ENCODE measurements around the gene DOK7.

The DOK7 gene

GRCh38 chr4:3485886-3486540, 22.9 kb downstream of the DOK7 start:
- no peak for DNase-seq

- peak in 28 of 56 donors; percentile 15 to 70 (median 37) for DNase-seq
Observed at GRCh38 chr4:3486541-3487540, 23.7 kb downstream of the DOK7 start.

GRCh38 chr4:3487861-3488260, 24.8 kb downstream of the DOK7 start:
- DNase-seq: peak in 1 of 56 donors; percentile 39

- DNase-seq: no peak
Observed at GRCh38 chr4:3488820-3489219, 25.7 kb downstream of the DOK7 start.

- no peak for DNase-seq
Observed at GRCh38 chr4:3489451-3489962, 26.4 kb downstream of the DOK7 start.

GRCh38 chr4:3491681-3492405, 28.7 kb downstream of the DOK7 start:
- peak in 3 of 56 donors; percentile 23 to 42 (median 36) for DNase-seq

GRCh38 chr4:3492741-3493719, 29.9 kb downstream of the DOK7 start:
- no peak for DNase-seq

- DNase-seq: no peak
Observed at GRCh38 chr4:3493720-3494461, 30.8 kb downstream of the DOK7 start.

- no peak for DNase-seq
Observed at GRCh38 chr4:3494462-3494871, 31.4 kb downstream of the DOK7 start.

- no peak for DNase-seq
Observed at GRCh38 chr4:3495204-3495975, 32.3 kb downstream of the DOK7 start.

GRCh38 chr4:3496021-3496420, 32.9 kb downstream of the DOK7 start:
- no peak for DNase-seq

- no peak for DNase-seq
Observed at GRCh38 chr4:3497095-3497494, 34.0 kb downstream of the DOK7 start.

GRCh38 chr4:3497523-3498389, 34.6 kb downstream of the DOK7 start:
- no peak for DNase-seq

- DNase-seq: no peak
Observed at GRCh38 chr4:3498407-3498806, 35.3 kb downstream of the DOK7 start.

- DNase-seq: peak in 17 of 56 donors; percentile 15 to 66 (median 44)
Observed at GRCh38 chr4:3498901-3499510, 35.9 kb downstream of the DOK7 start.

- no peak for DNase-seq
Observed at GRCh38 chr4:3499710-3500109, 36.6 kb downstream of the DOK7 start.

- DNase-seq: no peak
Observed at GRCh38 chr4:3500111-3500510, 37.0 kb downstream of the DOK7 start.

Data from nucleus accumbens (tissue), 56 donors.